Putamen (tissue), 1 donor: ENCODE results near the gene ABCB11.
A peak's percentile ranks its signal among the peaks of the same experiment; 100 is the strongest.
"Not testable (repeated sequence)": the region's sequence is repeated elsewhere in the genome, so short reads cannot be mapped to it uniquely, and the experiment has no call there.

Experiments
- DNase-seq: peaks from one replicate; pipeline ENCODE4 v3.0.0-alpha.2; 2016; ENCODE audit warnings: low spot score

The ABCB11 gene

GRCh38 chr2:169031202-169031601 is at the start of gene ABCB11:
Gene ABCB11, minus strand, starts transcription at chr2:169031324. Its CDS starts 13,199 bp downstream, at chr2:169018125.
- no peak for DNase-seq

- no peak for DNase-seq
These were observed 49.3 kb upstream of the ABCB11 start for GRCh38 chr2:169080250-169081069.

GRCh38 chr2:169077674-169078240 is 46.6 kb upstream of the ABCB11 start:
- DNase-seq: no peak

GRCh38 chr2:169073963-169074751 is 43.0 kb upstream of the ABCB11 start:
- no peak for DNase-seq

GRCh38 chr2:169073211-169073962 is 42.3 kb upstream of the ABCB11 start:
- DNase-seq: no peak

GRCh38 chr2:169072163-169072925 is 41.2 kb upstream of the ABCB11 start:
- peak; percentile 27 for DNase-seq

GRCh38 chr2:169071455-169071854 is 40.3 kb upstream of the ABCB11 start:
- DNase-seq: no peak

GRCh38 chr2:169069833-169070232 is 38.7 kb upstream of the ABCB11 start:
- DNase-seq: no peak

GRCh38 chr2:169069341-169069740 is 38.2 kb upstream of the ABCB11 start, which contains the start of gene DHRS9:
Gene DHRS9, plus strand, starts transcription at chr2:169069563. Its CDS starts 12,019 bp downstream, at chr2:169081582.
- peak; percentile 37 for DNase-seq

GRCh38 chr2:169066897-169067296 is 35.8 kb upstream of the ABCB11 start:
- no peak for DNase-seq

- DNase-seq: no peak
These were observed 34.9 kb upstream of the ABCB11 start for GRCh38 chr2:169065864-169066517.

GRCh38 chr2:169065422-169065821 is 34.3 kb upstream of the ABCB11 start:
- DNase-seq: no peak

- DNase-seq: not testable (repeated sequence)
These were observed 33.1 kb upstream of the ABCB11 start for GRCh38 chr2:169064199-169064598.

GRCh38 chr2:169054575-169054974 is 23.5 kb upstream of the ABCB11 start:
- DNase-seq: not testable (repeated sequence)

GRCh38 chr2:169050476-169051240 is 19.5 kb upstream of the ABCB11 start:
- DNase-seq: no peak

- DNase-seq: no peak
These were observed 18.0 kb upstream of the ABCB11 start for GRCh38 chr2:169049142-169049541.

- DNase-seq: no peak
These were observed 16.4 kb upstream of the ABCB11 start for GRCh38 chr2:169047256-169048250.

- no peak for DNase-seq
These were observed 15.5 kb upstream of the ABCB11 start for GRCh38 chr2:169046440-169047151.
